Tibial nerve (tissue), 4 donors: ENCODE measurements around the gene RGR. TPM values are rescaled to one million over a fixed set of nuclear protein-coding genes. Genes with fewer than 3 reads are reported as not detected.

ENCODE experiments used
- DNase-seq, 2 donors: peaks; one replicate each; pipeline ENCODE4 v3.0.0-alpha.2; 2019; ENCODE audit warnings: low spot score in 2 of 2
- H3K27ac ChIP-seq, 4 donors: fragments of 200-600 bp; sonication (generic) in 3 of 4; one replicate each; pipeline ENCODE4 v1.5.1; 2017 to 2019; ENCODE audit warnings: mild to moderate bottlenecking in 1 of 4
- H3K27me3 ChIP-seq, 2 donors: fragments of 200-600 bp; sonication (generic) in 1 of 2; one replicate each; pipeline versions ENCODE4 v1.5.1 to v1.6.0; 2017 to 2019
- H3K36me3 ChIP-seq, 3 donors: fragments of 200-600 bp; sonication (generic); one replicate each; pipeline ENCODE4 v1.5.1; 2018 to 2019
- H3K4me1 ChIP-seq, 4 donors: fragments of 200-600 bp; sonication (generic) in 3 of 4; one replicate each; pipeline ENCODE4 v1.5.1; 2017 to 2019
- H3K4me3 ChIP-seq, 4 donors: fragments of 200-600 bp; sonication (generic) in 3 of 4; one replicate each; pipeline ENCODE4 v1.5.1; 2017 to 2019; ENCODE audit warnings: mild to moderate bottlenecking in 1 of 4, moderate library complexity in 1 of 4
- H3K9me3 ChIP-seq, 4 donors: fragments of 200-600 bp; sonication (generic) in 3 of 4; one replicate each; pipeline ENCODE4 v1.5.1; 2017 to 2019
- CTCF ChIP-seq, 5 experiments: fragments of 200-600 bp in 3 of 5; fragments of 450-650 bp in 2 of 5; sonication (generic) in 3 of 5; IDR thresholded peaks; one replicate each; pipeline ENCODE4 v1.5.1; 2016 to 2019; ENCODE audit warnings: antibody characterized with exemption in 5 of 5, mild to moderate bottlenecking in 3 of 5, moderate library complexity in 2 of 5
- EP300 ChIP-seq, 2 donors: sonication (generic); formaldehyde crosslinking; IDR thresholded peaks; one replicate each; pipeline ENCODE4 v1.6.1; 2017; ENCODE audit warnings: antibody characterized with exemption in 2 of 2, mild to moderate bottlenecking in 1 of 2
- POLR2A ChIP-seq, 2 donors: fragments of 450-650 bp; IDR thresholded peaks; one replicate each; pipeline ENCODE4 v1.6.1; 2017; ENCODE audit warnings: antibody characterized with exemption in 2 of 2, mild to moderate bottlenecking in 2 of 2, moderate library complexity in 2 of 2
- WGBS, 2 donors: methylation state at CpG; one replicate each; pipeline ENCODE4 v1.1.5; 2018; 5-methylcytosine and 5-hydroxymethylcytosine counted together
- total RNA-seq, 4 donors: library from RNA; depleted of rRNA; stranded (reverse); fragments of >200 nt; gene quantifications; one replicate each; pipeline ENCODE4 v1.1.0, GENCODE V29; 2016

The RGR gene
- total RNA-seq, 4 donors from 2014 or later = 0.42 TPM; not detected in 3

- H3K27ac ChIP-seq = no peak overlapping the region
- H3K27me3 ChIP-seq = no peaks in the 10 kb centered on the region
- no peaks in the 10 kb centered on the region for H3K9me3 ChIP-seq
- 85 to 89% methylated on average over 9 of the region's 9 CpGs for WGBS, 2 donors
- H3K4me1 ChIP-seq = no peaks in the 10 kb centered on the region
- no peak for TF ChIP-seq CTCF (IDR thresholded peaks at IDR 0.05)
- TF ChIP-seq POLR2A (IDR thresholded peaks at IDR 0.05) = no peak
- TF ChIP-seq EP300 (IDR thresholded peaks at IDR 0.05) = no peak
- no peaks in the 10 kb centered on the region for H3K36me3 ChIP-seq
- DNase-seq = no peak
- H3K4me3 ChIP-seq = no peak overlapping the region
Measured at GRCh38 chr10:84216834-84217233, 28.0 kb upstream of the RGR start.

GRCh38 chr10:84217746-84218145 is 27.1 kb upstream of the RGR start:
- 83 to 88% methylated on average over 4 of the region's 4 CpGs for WGBS, 2 donors
- Histone ChIP-seq H3K36me3 (no peaks in the 10 kb centered on the region), H3K27ac (no peak overlapping the region), H3K27me3 (no peaks in the 10 kb centered on the region), H3K9me3 (no peaks in the 10 kb centered on the region), H3K4me1 (no peaks in the 10 kb centered on the region), H3K4me3 (no peak overlapping the region)
- TF ChIP-seq EP300 (IDR thresholded peaks at IDR 0.05) = no peak
- TF ChIP-seq POLR2A (IDR thresholded peaks at IDR 0.05) = no peak
- DNase-seq = no peak

- H3K27ac ChIP-seq = no peak overlapping the region
- H3K4me1 ChIP-seq = no peaks in the 10 kb centered on the region
- H3K27me3 ChIP-seq = no peaks in the 10 kb centered on the region
- no peak for TF ChIP-seq EP300 (IDR thresholded peaks at IDR 0.05)
- TF ChIP-seq CTCF (IDR thresholded peaks at IDR 0.05) = no peak
- no peak for TF ChIP-seq POLR2A (IDR thresholded peaks at IDR 0.05)
- WGBS, 2 donors = 86 to 90% methylated on average over 8 of the region's 8 CpGs
- H3K9me3 ChIP-seq = no peaks in the 10 kb centered on the region
- no peak overlapping the region for H3K4me3 ChIP-seq
- DNase-seq = no peak
- H3K36me3 ChIP-seq = no peaks in the 10 kb centered on the region
Measured at GRCh38 chr10:84221916-84222315, 22.9 kb upstream of the RGR start.

GRCh38 chr10:84224411-84225028 is 20.3 kb upstream of the RGR start:
- H3K27me3 ChIP-seq = no peaks in the 10 kb centered on the region
- no peaks in the 10 kb centered on the region for H3K36me3 ChIP-seq
- no peaks in the 10 kb centered on the region for H3K4me1 ChIP-seq
- 43 to 56% methylated on average over 5 to 6 of the region's 6 CpGs for WGBS, 2 donors
- DNase-seq = no peak
- H3K4me3 ChIP-seq = no peak overlapping the region
- H3K27ac ChIP-seq = no peak overlapping the region
- H3K9me3 ChIP-seq = no peaks in the 10 kb centered on the region
- no peak for TF ChIP-seq CTCF (IDR thresholded peaks at IDR 0.05)
- no peak for TF ChIP-seq POLR2A (IDR thresholded peaks at IDR 0.05)
- TF ChIP-seq EP300 (IDR thresholded peaks at IDR 0.05) = no peak

- no peak within 1 kb of the TSS for H3K27ac ChIP-seq
- H3K27me3 ChIP-seq = no peaks in the 10 kb centered on the region
- WGBS, 2 donors = 61 to 65% methylated on average over 6 of the region's 6 CpGs
- H3K36me3 ChIP-seq = no peaks in the 10 kb centered on the region
- H3K9me3 ChIP-seq = no peaks in the 10 kb centered on the region
- H3K4me3 ChIP-seq = no peak within 1 kb of the TSS
- no peaks in the 10 kb centered on the region for H3K4me1 ChIP-seq
- TF ChIP-seq EP300 (IDR thresholded peaks at IDR 0.05) (no peak), CTCF (IDR thresholded peaks at IDR 0.05) (no peak), POLR2A (IDR thresholded peaks at IDR 0.05) (no peak)
- DNase-seq = no peak
Measured at GRCh38 chr10:84225427-84226173, 19.3 kb upstream of the RGR start, which contains the start of gene LRIT2. LRIT2 (minus strand) TSS chr10:84225544; CDS start chr10:84225520, 24 bp downstream.
